Psoas muscle (tissue), 8 donors: Measurements from ENCODE around the gene FOXI1. TPM values are rescaled to one million over a fixed set of nuclear protein-coding genes. Genes with fewer than 3 reads are reported as not detected.

ENCODE experiments used
- ATAC-seq, 4 donors: fragments of 200-7000 bp; cut with Tn5 transposase; one replicate each; pipeline ENCODE4 v1.9.1; 2020; ENCODE audit warnings: moderate library complexity in 3 of 4, mild to moderate bottlenecking in 2 of 4
- DNase-seq, 2 donors: peaks; one replicate each; pipeline ENCODE4 v3.0.0-alpha.2; 2020
- H3K27ac ChIP-seq: fragments of 200-600 bp; one replicate; pipeline ENCODE4 v1.8.0; 2022
- H3K27me3 ChIP-seq, 3 donors: fragments of 200-600 bp in 1 of 3; one replicate each; pipeline versions ENCODE4 v1.6.1 to v1.8.0; 2013 to 2022; ENCODE audit warnings: low read length in 2 of 3, mild to moderate bottlenecking in 2 of 3, moderate library complexity in 1 of 3; ENCODE audit not compliant: insufficient read depth in 3 of 3
- H3K36me3 ChIP-seq, 2 donors: fragments of 200-600 bp in 1 of 2; one replicate each; pipeline versions ENCODE4 v1.6.1 to v1.8.0; 2013 to 2022; ENCODE audit warnings: low read depth in 1 of 2, mild to moderate bottlenecking in 1 of 2, moderate library complexity in 1 of 2; ENCODE audit not compliant: insufficient read depth in 1 of 2
- H3K4me1 ChIP-seq: fragments of 200-600 bp; one replicate; pipeline ENCODE4 v1.8.0; 2022
- H3K4me3 ChIP-seq: fragments of 200-600 bp; one replicate; pipeline ENCODE4 v1.8.0; 2022; ENCODE audit warnings: mild to moderate bottlenecking
- H3K9me3 ChIP-seq: fragments of 200-600 bp; one replicate; pipeline ENCODE4 v1.8.0; 2022
- CTCF ChIP-seq: fragments of 200-600 bp; IDR thresholded peaks from one replicate; pipeline ENCODE4 v1.8.0; 2022; ENCODE audit warnings: antibody characterized with exemption
- WGBS, 3 donors: extraction: QIAGEN DNeasy Blood & Tissue Kit; methylation state at CpG; one replicate each; pipeline versions ENCODE4 v1.1.6 to v1.1.7; 2013; 5-methylcytosine and 5-hydroxymethylcytosine counted together
- intact Hi-C, 2 donors: fragments of 100-400 bp; cut with DNase I; formaldehyde crosslinking; loops; one replicate each; pipeline versions ENCODE4 v1.11.0 to v1.14.2; 2022
- polyA plus RNA-seq, 3 donors: library from polyadenylated mRNA; stranded (reverse); fragments of 200-250 nt; gene quantifications; one replicate each; pipeline ENCODE4 v1.2.3, GENCODE V29; 2013
- total RNA-seq, 4 donors: library from RNA; stranded (reverse); fragmentation: NEBNext Ultra II Directional in 2 of 4; extraction: Animal tissue kit (Norgen Biotek cat#: 25700) in 2 of 4; gene quantifications; one replicate each; pipeline versions ENCODE4 v1.2.1 to v1.2.4, GENCODE V29; 2021 to 2023
- donor health status: healthy with polysubstance abuse.
- donor health status: DM: no; HTN: no; CAD: no; lungs with moderate emphysema.
- donor health status: Bipolar disorder and iron deficiency.
- donor health status: healthy.
- donor health status: DM: yes; HTN: yes; CAD: no.
- donor health status: DM: no; HTN: no; CAD: no.
- donor health status: DM: no; HTN: no; CAD: no.
- donor health status: DM: yes; HTN: yes; CAD: no.

The FOXI1 gene
- total and polyA plus RNA-seq, 7 donors = not detected

GRCh38 chr5:170071748-170072147 is 33.9 kb upstream of the FOXI1 start:
- H3K27me3 ChIP-seq = no peaks in the 10 kb centered on the region
- H3K4me1 ChIP-seq = no peaks in the 10 kb centered on the region
- H3K36me3 ChIP-seq = no peaks in the 10 kb centered on the region
- no peak overlapping the region for H3K4me3 ChIP-seq
- no peak overlapping the region for H3K27ac ChIP-seq
- no peak for ATAC-seq
- intact Hi-C loops = no loop called here
- TF ChIP-seq CTCF = no peak
- no peaks in the 10 kb centered on the region for H3K9me3 ChIP-seq
- no peak for DNase-seq
- WGBS, 3 donors = 96 to 97% (median 97%) methylated on average over 2 of the region's 2 CpGs

GRCh38 chr5:170075696-170076095 is 30.0 kb upstream of the FOXI1 start:
- peaks cover 0 to 4% (median 0%) of the 10 kb centered on the region in 3 donors for H3K27me3 ChIP-seq
- WGBS, 3 donors = 27 to 32% (median 31%) methylated on average over 7 of the region's 7 CpGs
- H3K4me1 ChIP-seq = no peaks in the 10 kb centered on the region
- no peak overlapping the region for H3K4me3 ChIP-seq
- TF ChIP-seq CTCF = no peak
- H3K9me3 ChIP-seq = no peaks in the 10 kb centered on the region
- H3K27ac ChIP-seq = no peak overlapping the region
- H3K36me3 ChIP-seq = no peaks in the 10 kb centered on the region
- intact Hi-C loops = no loop called here
- no peak for ATAC-seq
- DNase-seq = no peak

GRCh38 chr5:170076211-170076610 is 29.5 kb upstream of the FOXI1 start:
- H3K4me3 ChIP-seq = no peak overlapping the region
- DNase-seq = no peak
- 36 to 96% (median 89%) methylated on average over 1 of the region's 1 CpG for WGBS, 3 donors

GRCh38 chr5:170076739-170077138 is 29.0 kb upstream of the FOXI1 start:
- Histone ChIP-seq H3K27me3 (peaks cover 0 to 4% (median 0%) of the 10 kb centered on the region in 3 donors), H3K4me3 (no peak overlapping the region), H3K36me3 (no peaks in the 10 kb centered on the region), H3K4me1 (no peaks in the 10 kb centered on the region), H3K27ac (no peak overlapping the region), H3K9me3 (no peaks in the 10 kb centered on the region)
- ATAC-seq = no peak
- no peak for DNase-seq
- no peak for TF ChIP-seq CTCF
- intact Hi-C loops = no loop called here

More at GRCh38 chr5:170076211-170076610, 29.5 kb upstream of the FOXI1 start:
- no peak for ATAC-seq
- Histone ChIP-seq H3K9me3 (no peaks in the 10 kb centered on the region), H3K36me3 (no peaks in the 10 kb centered on the region), H3K27ac (no peak overlapping the region), H3K27me3 (peaks cover 0 to 4% (median 0%) of the 10 kb centered on the region in 3 donors), H3K4me1 (no peaks in the 10 kb centered on the region)
- intact Hi-C loops = no loop called here
- TF ChIP-seq CTCF = no peak

GRCh38 chr5:170077526-170077925 is 28.2 kb upstream of the FOXI1 start:
- TF ChIP-seq CTCF = no peak
- WGBS, 3 donors = 74 to 81% (median 78%) methylated on average over 5 of the region's 5 CpGs
- Histone ChIP-seq H3K4me3 (no peak overlapping the region), H3K36me3 (no peaks in the 10 kb centered on the region), H3K4me1 (no peaks in the 10 kb centered on the region), H3K27me3 (peaks cover 0 to 4% (median 0%) of the 10 kb centered on the region in 3 donors), H3K9me3 (no peaks in the 10 kb centered on the region), H3K27ac (no peak overlapping the region)
- intact Hi-C loops = no loop called here
- DNase-seq (no peak), ATAC-seq (no peak)
